Activated T-helper 1 cell treated with Interleukin-2 at 50 U/mL for 16 hours (primary cell): ENCODE data around the gene KATNIP.

Experiments
- DNase-seq: peaks from one replicate; pipeline ENCODE4 v3.0.0-alpha.2; 2020; ENCODE audit warnings: low read depth

The KATNIP gene

GRCh38 chr16:27583634-27584033, 33.7 kb downstream of the KATNIP start:
- DNase-seq: no peak

- no peak for DNase-seq
Measured at GRCh38 chr16:27585200-27585599, 35.3 kb downstream of the KATNIP start.

GRCh38 chr16:27586711-27587110, 36.8 kb downstream of the KATNIP start:
- no peak for DNase-seq

GRCh38 chr16:27588057-27588456, 38.1 kb downstream of the KATNIP start:
- no peak for DNase-seq

GRCh38 chr16:27591837-27592236, 41.9 kb downstream of the KATNIP start:
- no peak for DNase-seq

- DNase-seq: no peak
Measured at GRCh38 chr16:27595475-27595874, 45.5 kb downstream of the KATNIP start.

- DNase-seq: no peak
Measured at GRCh38 chr16:27595993-27596392, 46.0 kb downstream of the KATNIP start.

GRCh38 chr16:27596411-27596810, 46.5 kb downstream of the KATNIP start:
- DNase-seq: no peak

- DNase-seq: no peak
Measured at GRCh38 chr16:27597361-27597760, 47.4 kb downstream of the KATNIP start.

GRCh38 chr16:27598220-27598619, 48.3 kb downstream of the KATNIP start:
- no peak for DNase-seq

- DNase-seq: no peak
Measured at GRCh38 chr16:27598931-27599565, 49.1 kb downstream of the KATNIP start.

- DNase-seq: no peak
Measured at GRCh38 chr16:27599606-27600005, 49.7 kb downstream of the KATNIP start.
